Measurements from ENCODE around the gene EDEM1.

DNA sequence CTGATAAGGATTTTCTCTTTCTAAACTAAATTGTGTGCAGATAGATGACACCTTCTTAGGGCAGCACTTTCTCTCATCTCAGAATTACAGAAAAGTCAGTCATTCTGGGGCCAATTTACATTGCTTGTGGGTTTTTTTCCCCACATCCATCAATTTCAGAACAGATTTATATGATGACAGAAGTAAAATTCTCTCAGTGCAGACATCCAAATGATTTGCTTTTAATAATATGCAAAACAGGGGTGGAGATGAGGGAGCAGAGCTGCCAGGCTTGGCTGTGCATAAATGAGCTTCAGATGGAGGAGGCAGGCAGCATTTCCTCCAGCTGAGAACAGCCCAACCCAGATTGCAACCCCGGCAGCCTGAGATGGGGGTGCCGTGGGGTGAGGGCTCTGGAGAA is 44.0 kb downstream of the EDEM1 start:
- TF ChIP-seq MXI1 (IDR thresholded peaks at IDR 0.05; ENCODE audit: low read depth, low read length) (no peak), CHD2 (IDR thresholded peaks at IDR 0.05; ENCODE audit: borderline replicate concordance, low read depth, low read length) (no peak), NBN (IDR thresholded peaks at IDR 0.05) (no peak), ZNF217 (IDR thresholded peaks at IDR 0.05) (no peak), ZNF274 (IDR thresholded peaks at IDR 0.05; ENCODE audit: insufficient read depth, insufficient read length) (no peak), POLR2AphosphoS5 (IDR thresholded peaks at IDR 0.05; ENCODE audit: low read length) (no peak), CREM (IDR thresholded peaks at IDR 0.05; ENCODE audit: low read depth) (no peak), EZH2 (IDR thresholded peaks at IDR 0.05; ENCODE audit: borderline replicate concordance, control insufficient read depth, low read depth, low read length) (no peak)
- TF ChIP-seq, protein P1, sequence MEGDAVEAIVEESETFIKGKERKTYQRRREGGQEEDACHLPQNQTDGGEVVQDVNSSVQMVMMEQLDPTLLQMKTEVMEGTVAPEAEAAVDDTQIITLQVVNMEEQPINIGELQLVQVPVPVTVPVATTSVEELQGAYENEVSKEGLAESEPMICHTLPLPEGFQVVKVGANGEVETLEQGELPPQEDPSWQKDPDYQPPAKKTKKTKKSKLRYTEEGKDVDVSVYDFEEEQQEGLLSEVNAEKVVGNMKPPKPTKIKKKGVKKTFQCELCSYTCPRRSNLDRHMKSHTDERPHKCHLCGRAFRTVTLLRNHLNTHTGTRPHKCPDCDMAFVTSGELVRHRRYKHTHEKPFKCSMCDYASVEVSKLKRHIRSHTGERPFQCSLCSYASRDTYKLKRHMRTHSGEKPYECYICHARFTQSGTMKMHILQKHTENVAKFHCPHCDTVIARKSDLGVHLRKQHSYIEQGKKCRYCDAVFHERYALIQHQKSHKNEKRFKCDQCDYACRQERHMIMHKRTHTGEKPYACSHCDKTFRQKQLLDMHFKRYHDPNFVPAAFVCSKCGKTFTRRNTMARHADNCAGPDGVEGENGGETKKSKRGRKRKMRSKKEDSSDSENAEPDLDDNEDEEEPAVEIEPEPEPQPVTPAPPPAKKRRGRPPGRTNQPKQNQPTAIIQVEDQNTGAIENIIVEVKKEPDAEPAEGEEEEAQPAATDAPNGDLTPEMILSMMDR (IDR thresholded peaks at IDR 0.05 in 2 of 3, conservative IDR thresholded peaks at IDR 0.05 in 1 of 3; ENCODE audit: control insufficient read depth in 2 of 3, extremely low read depth in 1 of 3, insufficient read depth in 1 of 3, low read depth in 3 of 3, low read length in 3 of 3), result no peak

All from GM12878 (cell line).